8988T (cell line): ENCODE measurements around the gene ARHGAP26.
"Not testable (repeated sequence)": the region's sequence is repeated elsewhere in the genome, so short reads cannot be mapped to it uniquely, and the experiment has no call there.

Source experiments
- DNase-seq: peaks from one replicate; pipeline ENCODE4 v3.0.0; 2011

Gene ARHGAP26

DNA sequence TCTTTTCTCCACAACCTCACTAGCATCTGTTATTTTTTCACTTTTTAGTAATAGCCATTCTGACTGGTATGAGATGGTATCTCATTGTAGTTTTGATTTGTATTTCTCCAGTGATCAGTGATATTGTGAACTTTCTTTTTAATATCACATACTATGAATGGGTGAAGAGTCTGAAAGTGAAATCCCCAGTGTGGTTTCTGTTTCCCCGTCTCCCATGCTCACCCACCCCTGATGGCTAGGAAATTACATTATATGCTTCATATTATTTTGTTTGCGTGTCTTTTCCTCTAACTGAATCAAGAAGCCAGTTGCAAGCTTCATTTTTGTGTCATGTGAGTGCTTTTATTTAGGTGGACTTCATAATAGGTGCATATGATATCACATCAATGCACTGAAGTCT lies 171.1 kb downstream of the ARHGAP26 start:
- DNase-seq, result no peak

DNA sequence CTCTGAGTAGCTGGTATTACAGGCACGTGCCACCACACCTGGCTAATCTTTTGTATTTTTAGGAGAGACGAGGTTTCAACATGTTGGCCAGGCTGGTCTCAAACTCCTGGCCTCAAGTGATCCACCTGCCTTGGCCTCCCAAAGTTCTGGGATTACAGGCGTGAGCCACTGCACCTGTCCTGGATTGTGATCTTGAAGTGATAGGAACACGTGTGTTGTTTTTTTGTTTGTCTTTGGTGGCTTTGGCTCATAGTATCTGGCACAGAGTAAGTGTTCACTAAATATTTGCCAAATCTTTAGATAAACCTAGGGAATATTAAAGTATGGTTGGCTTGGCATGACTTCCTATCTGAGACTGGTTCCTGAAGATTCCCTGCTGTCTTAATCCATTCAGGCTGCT lies 172.7 kb downstream of the ARHGAP26 start:
- DNase-seq, result no peak

DNA sequence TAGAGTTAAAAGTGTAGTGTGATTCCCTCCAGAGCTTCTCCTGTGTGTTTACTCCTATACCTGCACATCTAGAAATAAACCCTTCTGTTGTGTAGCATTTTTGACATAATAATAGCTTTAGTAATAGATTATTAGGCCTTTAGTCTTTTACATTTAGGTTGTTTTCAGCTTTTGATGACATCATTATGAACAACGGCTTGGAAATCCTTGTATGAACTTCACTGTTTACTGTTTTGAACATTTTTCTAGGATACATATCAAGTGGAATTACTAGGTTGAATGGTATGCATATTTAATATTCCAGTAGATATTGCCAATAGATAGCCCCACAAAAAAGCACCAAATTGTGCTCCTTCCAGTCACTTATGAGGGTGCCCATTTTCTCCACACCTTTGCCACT lies 174.0 kb downstream of the ARHGAP26 start:
- no peak for DNase-seq

DNA sequence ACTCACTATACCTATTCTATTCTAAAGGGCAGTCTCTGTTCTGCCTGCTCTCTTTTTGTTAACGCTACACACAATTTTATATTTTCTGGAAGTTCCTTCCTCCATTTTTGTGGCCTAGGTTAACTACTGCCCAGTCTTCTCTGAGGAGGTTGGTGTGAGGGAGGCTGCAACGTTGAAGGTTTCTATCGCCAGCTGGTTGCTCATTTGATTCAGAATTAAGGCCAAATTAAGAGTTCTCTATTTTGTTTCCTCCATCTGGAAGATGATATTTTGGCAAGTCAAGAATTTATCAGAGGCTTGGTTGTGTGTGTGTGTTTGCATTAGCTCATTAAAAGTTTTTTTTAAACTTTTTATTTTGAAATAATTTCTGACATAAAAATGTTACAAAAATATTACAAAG lies 175.1 kb downstream of the ARHGAP26 start:
- no peak for DNase-seq

DNA sequence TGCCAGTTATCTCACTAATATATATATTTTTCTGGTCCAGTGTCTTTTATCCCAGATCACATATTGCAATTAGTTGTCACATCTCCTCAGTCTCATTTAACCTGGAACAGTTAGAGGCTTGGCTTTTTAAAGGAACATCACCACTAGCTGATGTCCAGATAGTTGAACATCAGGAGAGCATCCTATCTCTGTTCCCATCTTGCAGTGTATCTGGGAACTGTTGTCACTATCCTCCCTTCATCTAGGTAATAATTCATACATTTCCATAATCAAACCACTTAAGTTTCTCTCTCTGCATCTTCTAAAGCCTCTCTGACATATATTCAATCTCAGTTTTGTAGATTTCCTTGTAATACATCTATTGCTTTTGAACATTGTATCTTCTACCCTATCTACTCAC lies 175.7 kb downstream of the ARHGAP26 start:
- DNase-seq, result no peak

DNA sequence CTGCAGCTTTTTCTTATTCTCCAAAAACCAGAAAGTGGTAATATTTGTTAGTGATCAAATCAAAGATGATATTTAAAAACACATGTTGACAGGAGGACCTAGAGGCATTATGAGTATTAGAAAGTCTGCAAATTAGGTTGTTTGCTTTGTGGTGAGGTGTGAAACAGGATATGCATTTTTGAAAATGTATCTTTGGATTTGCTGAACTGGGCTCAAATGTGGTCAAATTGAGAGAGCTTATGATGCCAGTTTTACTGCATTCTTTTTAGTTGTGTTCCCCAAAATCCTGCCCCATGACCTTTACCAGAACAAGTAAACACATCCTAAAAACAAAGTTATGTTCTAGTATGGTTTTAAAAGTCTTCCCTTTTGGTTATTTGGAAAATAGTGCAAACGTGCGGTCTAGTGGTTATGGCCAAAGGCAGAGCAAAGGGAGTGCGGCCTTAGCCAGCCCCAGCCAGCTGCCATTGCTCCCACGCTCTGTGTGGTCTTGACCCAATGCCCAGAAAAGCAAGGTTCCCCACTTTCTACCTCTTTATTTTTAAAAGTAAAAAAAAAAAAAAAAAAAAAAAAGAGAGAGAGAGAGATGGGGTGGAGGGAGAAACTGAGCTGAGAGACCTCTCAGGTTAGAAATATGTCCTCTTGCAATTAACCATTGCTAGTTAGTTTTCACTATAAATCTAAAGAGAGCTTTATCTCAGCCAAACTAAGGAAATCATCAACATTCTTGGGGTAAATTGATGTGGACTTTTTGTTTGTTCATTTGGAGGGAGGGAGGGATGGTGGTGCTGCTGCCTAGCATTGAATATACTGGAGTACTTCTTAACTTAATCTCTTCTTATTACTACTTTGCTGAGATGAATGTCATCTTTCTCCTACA lies 176.6 kb downstream of the ARHGAP26 start:
- no peak for DNase-seq

DNA sequence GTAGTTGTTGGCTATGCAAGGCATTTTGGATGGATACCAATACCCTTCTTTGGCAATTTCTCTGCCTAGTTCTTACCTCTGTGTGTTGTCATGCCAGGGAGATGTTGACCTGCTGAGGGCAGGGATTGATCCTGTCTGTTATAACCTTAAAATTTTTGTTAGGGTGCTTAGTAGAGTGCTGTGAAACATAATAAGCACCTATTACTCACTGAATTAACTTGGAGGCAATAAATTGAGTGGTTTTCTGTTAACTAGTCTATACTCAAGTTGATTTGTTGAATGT lies 177.2 kb downstream of the ARHGAP26 start:
- no peak for DNase-seq

DNA sequence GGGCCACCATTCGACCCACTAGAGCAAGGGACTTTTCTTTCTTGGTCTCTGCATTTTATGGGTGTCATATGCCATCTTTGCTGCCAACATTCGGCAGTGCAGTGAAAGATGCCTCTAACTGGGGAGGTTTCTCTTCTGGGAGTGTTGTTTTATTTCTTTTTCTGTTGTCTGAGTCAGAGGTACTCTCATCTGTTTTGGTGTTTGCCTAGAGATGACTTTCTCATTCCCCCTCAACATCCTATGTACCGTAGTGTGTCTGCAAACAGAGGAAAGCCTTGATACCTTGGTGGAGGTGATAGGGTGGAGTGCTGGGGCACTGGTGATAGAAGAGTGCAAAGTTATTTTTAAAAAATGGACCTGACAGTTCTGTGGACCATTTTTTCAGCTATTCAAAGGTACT lies 182.1 kb downstream of the ARHGAP26 start:
- no peak for DNase-seq

DNA sequence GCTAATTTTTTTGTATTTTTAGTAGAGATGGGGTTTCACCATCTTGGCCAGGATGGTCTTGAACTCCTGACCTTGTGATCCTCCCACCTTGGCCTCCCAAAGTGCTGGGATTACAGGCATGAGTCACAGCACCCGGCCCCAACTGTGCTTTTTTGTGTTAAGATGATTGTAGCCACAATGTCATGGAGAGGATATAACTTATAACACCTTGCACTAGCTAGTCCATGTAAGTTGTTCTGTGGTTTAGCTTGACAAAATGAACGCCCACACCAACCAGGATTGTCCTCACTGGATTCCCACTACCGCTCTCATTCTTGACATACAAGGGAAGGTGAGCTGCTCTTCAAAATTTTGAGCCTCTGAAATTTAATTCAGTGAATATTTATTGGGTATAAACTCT lies 182.7 kb downstream of the ARHGAP26 start:
- DNase-seq, result not testable (repeated sequence)

DNA sequence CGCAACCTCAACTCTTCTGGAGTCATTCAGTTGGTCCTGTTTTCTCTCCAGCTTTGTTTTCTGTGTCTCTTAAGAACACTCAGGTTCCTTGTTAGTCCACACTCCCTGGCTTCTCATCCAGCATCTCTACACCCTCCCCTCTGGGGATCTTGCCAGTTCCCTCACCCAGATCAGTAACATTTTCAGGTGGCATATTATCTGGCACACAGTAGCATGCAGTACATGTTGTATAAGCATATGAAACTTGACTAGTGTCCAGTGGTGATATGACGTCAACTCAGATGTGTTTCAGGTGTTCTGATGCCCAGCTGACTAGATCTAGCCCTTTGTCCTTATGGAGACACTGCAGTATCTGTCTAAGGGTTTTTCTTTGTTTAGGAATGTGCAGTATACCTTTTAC lies 184.3 kb downstream of the ARHGAP26 start:
- no peak for DNase-seq

DNA sequence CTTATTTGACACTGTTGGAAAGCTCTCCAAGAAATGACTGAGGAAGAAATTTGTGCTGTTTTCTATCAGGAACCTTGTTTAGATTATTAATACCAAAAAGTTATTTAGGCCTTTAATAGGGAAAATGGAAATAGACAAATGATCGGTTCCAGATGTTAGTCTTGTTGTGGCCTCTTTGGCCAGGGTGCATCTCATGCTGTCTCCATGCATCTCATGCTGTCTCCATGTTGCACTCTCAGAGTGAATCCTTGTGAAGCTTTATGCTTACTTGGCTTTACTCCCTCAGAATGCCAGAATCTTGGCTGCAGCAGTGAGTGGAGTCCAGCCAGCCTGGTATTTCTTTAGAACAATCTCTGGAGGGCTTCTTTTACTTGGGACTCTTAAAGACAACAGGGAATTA lies 185.5 kb downstream of the ARHGAP26 start:
- no peak for DNase-seq

DNA sequence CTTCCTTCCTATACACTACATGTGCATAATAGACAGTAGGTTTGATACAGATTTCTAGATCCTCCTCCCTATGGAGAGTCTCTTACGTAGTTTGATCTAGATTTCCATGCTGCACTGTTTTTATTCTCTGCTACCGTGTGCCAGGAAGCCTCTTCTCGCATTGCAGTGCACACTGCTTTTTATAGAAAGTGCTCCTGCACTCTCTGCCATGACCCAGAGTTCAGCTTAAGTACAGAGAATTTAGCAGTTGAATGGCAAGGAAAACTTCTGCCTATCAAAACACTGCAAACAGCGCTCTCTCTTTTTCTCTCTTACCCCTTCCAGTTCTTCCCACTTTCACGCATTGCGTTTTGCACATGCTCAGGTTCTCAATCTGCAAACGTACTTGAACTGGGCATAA lies 187.4 kb downstream of the ARHGAP26 start:
- no peak for DNase-seq

DNA sequence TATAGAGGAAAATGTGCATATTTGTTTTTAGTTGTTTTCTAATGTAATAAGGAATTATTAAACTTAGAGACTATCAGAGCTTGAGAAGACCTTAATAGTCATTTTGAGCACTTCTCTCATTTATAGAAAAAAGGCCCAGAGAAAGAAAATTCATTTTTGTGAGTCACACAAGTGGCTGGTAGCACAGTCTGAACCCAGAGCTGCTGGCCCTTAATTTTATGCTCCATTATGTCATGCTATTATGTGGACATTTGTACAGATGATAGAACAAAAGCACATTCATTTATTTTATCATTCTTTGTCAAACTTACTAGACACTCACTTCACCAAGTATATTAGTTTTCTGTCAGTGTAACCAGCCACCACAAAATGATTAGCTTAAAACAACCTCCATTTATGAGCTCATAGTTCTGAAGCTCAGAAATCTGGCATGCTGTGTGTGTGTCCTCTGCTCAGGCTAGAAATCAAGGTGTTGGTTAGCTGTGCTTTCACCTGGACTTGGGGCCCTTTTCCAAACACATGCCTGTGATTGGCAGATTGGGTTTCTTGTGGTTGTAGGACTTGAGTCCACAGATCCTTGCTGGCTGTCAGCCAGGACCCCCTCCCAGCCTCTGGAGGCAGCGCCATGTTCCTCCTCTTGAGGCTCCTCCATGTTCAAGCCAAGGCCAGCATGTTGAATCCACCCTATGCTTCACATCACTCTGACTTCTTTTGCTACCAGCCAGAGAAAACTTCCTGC lies 188.9 kb downstream of the ARHGAP26 start:
- no peak for DNase-seq

DNA sequence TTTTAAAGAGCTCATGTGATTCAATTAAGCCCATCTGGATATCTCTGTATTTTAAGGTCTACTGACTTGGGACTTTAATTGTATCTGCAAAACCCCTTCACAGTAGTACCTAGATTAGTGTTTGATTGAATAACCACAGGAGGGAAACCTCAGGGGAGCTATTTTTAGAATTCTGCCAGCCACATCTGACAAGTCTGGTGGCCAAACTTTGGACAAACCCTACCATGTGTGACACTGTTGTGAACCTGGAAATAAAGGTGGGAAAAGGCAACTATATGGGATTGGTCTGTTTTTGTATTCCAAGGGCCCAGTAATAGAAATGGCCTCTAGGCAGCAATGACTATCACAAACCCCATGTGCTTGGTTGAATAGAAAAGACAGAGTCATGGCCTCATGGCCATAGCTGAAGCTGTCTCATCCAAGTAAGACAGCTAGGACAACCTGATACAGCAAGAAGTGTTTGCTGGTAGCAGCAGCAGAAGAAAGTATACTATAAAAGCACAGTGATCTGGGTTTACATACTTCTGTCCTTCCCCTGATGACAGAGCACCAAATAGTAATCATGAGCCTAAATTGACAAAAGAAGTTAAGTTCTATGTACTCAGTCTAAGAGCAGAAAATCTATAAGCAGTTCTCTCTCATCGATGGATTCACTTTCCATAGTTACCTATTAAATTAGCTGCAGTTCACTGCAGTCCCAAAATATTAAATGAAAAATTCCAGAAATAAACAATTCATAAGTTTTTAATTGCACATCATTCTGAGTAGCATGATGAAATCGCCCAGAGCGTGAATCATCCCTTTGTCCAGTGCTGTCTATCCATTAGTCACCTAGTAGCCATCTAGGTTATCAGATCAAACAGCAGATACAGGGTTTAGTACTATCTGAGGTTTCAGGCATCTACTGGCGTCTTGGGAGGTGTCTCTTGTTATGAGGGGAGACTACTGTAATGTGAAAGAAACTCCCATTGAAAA lies 189.8 kb downstream of the ARHGAP26 start:
- DNase-seq, result no peak

DNA sequence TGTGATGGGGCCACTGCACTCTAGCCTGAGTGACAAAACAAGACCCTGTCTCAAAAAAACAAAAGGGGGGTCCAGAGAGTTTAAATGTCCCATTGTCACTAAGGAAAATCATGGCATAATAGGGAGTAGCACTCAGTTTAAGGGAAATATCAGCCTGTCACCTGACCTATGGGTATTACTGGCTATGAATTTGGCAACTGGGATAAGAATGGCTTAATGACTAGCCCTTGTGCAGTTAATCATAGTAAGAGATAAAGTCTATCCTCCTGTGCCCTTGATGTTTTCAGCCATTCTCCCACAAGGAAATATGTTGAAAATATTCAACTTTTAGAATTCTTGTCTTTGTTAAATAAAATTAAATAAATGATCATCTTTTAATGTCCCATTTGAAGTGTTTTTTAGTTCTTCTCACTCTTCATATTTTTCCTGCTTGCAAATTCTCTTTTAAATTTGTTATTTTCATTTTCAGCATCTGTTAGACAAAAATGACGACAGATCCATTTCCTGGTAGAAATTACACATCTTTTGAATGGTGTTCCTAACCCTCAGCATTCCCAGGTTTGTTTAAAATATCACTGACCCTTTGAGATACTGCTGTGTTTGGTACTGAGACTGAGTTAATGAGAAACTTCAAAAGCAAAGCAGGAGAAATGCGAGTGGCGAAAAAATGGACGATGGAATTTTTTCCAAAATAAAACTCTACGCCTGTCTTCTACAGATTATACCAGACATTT lies 191.4 kb downstream of the ARHGAP26 start:
- DNase-seq, result no peak

DNA sequence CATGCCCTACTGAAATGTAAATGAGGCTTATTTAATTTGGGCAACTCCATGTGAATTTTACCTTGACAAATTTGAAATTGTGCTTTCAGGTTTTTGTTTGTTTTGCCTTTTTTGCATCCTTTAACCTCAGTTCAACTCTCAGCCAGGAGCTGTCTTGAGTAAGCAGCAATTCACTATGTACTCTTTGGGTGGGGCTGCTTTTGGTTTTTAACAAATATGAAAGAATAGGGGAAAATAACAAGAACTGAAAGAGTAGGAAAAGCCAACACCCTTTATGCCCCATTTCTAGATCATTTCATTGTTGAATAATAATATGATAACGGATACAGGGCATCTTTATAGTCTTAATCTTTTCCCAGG lies 192.0 kb downstream of the ARHGAP26 start:
- DNase-seq, result no peak

DNA sequence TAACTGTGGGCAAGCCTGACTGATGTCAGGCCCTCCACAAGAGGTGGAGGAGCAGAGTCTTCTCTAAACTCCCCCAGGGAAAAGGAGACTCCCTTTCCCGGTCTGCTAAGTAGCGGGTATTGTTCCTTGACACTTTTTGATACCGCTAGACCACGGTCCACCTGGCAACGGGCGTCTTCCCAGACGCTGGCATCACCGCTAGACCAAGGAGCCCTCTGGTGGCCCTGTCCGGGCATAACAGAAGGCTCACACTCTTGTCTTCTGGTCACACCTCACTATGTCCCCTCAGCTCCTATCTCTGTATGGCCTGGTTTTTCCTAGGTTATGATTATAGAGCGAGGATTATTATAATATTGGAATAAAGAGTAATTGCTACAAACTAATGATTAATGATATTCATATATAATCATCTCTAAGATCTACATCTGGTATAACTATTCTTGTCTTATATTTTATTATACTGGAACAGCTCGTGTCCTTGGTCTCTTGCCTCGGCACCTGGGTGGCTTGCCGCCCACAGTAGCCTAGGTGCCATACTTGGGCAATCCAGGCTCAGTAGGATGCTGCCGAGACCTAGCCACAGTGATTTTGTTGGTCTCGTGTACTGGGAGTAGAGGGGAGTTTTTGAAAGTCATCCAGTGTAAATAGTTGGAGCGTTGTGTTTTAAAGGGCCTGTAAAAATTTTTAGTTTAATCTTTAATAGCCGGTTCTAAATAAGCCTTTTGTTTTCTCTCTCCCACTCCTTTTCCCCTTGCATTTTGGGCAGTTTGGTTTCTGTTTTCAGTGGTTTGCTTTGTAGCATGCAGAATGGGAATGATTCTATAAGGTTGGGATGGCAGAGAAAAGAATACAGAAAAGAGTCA lies 195.3 kb downstream of the ARHGAP26 start:
- DNase-seq, result not testable (repeated sequence)

DNA sequence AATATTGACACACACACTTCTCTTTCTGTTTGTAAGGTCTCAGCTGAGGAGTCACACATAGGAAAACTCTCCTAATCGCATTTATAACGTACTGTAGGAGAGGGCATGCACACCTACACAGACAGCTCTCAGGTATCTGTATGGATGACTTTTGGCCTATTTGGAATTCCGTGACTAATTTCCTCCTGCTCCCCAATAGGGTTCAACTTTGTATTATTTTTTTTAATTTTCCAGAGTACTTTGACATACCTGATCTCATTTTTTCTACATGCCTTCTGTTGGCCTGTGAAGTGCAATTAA lies 195.9 kb downstream of the ARHGAP26 start:
- no peak for DNase-seq

DNA sequence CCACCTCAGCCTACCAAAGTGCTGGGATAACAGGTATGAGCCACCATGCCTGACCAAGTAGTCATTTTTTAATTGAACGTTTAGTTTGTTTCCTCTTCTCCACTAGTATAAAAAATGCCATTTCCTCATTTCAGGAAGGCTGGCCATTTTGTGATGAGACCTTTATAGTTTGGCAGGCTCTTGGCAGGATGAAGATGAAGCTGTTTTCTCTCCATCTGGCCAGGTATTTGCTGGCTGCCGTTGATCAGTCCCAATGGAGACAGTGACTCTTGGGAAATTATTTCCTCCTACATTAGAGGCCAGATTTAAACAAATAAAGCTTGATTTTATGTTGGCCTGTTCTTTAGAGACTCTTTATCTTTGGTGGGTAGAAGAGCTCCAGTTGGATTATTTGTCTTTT lies 199.0 kb downstream of the ARHGAP26 start:
- DNase-seq, result no peak

DNA sequence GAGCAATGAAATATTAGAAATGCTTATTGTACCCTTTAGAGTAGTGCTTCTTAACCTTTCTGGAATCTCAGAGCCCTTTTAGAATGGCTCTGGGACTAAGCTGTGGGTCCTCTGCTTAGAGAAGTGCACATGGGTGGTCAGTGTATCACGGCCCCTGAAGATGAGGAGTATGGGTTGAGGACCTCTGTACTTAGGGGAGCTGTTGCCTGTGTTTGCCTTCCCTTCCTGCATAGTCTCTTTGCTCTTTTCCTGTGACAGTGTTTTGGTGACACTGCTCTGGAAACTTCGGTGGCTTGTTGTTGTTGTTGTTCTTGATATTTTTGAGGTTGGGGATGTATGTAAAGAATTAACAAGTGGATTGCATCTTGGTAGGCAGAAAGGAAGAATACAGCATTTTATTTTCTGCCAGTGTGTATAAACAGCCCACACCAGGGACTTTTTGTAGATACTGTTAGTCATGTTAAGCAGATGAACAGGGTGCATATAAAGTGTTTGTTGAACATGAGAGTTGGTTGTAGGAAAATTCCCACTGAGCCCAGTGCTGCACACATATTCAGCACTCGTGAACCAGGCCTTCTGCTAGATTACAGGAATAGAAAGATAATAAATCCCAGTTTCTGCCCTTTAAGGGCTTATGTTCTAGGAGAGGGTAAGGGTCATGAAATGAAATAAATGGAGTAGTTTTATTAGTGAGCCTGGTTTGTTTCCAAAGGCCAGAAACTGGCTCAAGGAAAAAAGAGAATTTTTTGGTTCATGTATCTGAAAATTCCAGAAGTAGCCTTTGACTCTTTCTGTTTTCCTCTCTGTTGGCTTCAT lies 199.7 kb downstream of the ARHGAP26 start:
- no peak for DNase-seq

DNA sequence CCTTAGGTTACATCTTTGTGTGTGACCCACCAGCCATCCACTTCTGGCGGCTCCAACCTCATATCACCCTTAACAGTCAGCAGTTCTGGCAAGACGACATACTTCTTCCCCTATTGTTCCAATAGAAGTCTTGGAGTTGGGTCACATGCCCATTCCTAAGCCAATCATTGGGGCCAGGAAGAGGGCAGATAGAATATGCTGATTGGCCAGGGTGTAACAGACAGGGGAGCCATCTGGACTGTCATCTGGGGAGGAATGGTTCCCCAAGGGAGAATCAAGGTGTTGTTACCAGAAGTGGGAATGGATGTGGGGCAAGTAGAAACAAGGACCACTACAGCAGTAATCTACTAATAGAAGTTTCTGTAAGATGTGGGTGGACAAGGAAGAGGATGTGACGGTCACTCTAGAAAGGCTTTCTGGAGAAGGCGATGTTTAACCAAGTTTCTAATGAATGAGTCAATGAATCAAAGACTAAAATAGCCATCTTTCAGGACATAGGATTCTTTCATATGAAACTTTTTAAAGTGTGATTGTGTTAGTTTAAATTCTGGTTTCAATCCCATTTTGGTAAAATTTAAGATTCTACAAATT lies 200.4 kb downstream of the ARHGAP26 start:
- DNase-seq, result no peak
